ENCODE data around the gene GUCA1A.
"Not testable (repeated sequence)": the region's sequence is repeated elsewhere in the genome, so short reads cannot be mapped to it uniquely, and the experiment has no call there.

Gene GUCA1A

DNA sequence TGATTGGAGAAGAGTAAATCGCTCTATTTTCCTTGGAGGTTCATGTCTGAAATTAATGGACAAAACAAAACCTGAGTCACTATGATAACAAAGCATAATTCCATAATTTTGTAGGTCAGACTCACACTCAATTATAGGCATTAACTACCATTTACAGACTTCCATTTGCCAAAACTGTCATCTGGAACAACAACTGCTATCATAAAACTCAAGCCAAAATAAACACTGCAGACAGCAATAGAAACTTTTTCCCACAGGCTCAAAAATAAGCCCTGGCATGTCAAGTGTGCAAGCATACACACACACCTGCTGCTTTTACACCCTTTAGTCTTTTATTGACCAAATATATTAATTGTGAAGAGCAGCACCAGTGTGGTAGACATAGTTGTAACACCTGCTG is 37.4 kb downstream of the GUCA1A start:
- DNase-seq (ENCODE audit: low spot score), result no peak

DNA sequence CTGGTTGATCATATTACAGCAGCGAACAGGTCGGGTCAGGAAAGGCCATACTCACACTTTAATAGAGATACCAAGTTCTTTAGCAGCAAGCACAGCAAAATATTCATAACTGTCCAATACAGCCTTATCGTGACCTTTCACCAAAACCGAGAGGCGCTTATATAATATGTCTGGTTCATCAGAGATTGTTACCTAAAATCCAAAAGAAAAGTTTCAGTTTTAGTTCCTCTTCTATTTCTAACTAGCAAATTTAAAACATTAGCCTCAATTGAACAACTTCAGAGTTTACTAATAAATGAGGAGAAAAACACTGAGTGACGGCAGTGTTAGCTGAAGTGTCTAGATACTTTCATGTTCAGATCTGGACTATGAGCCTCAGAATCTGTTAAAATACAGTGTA is 38.6 kb downstream of the GUCA1A start:
- DNase-seq (ENCODE audit: low spot score), result no peak

DNA sequence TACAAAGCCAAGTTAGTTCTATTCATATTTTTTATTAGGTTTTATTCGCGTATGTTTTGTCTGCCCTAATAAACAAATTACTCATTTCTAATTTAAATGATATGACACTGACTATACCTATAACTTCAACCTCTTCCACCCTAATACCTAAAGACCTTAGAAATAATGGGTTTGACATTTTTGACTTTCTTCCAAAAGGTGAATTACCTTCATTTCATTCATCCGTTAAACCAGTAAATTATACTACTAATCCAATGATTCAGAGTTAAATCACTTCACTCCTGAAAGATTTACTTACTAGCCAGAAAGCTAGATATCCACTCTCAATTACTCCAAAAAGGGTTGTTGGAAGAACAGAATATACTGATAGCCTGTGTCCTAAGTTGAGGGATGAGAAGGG is 39.3 kb downstream of the GUCA1A start:
- no peak for DNase-seq (ENCODE audit: low spot score)

DNA sequence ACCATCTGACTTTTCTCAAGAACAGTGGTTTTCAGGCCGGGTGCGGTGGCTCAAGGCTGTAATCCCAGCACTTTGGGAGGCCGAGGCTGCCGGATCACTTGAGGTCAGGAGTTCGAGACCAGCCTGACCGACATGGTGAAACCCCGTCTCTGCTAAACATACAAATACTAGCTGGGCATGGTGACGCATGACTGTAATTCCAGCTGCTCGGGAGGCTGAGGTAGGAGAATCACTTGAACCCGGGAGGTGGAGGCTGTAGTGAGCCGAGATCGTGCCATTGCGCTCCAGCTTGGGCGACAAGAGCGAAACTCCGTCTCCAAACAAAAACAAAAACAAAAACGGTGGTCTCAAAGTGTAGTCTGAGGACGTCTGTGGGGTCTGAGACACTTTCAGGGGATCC is 43.3 kb downstream of the GUCA1A start:
- not testable (repeated sequence) for DNase-seq (ENCODE audit: low spot score)

DNA sequence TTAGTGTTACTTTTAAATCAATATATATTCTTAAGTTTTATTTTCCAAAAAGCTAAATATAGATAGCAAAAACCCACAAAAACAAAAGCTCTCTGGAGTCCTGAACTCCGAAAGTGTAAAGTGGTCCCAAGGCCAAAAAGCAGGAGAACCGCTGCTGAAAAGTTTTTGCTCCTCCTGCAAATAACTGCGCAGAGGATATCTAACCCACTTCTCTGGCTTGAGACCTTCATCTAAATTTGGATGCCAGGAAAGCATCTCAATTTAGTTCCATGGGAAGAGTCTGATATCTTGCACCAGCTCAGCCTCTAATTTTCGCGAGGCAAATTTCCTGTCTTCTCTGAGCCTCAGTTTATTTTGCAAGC is 44.0 kb downstream of the GUCA1A start:
- no peak for DNase-seq (ENCODE audit: low spot score)

DNA sequence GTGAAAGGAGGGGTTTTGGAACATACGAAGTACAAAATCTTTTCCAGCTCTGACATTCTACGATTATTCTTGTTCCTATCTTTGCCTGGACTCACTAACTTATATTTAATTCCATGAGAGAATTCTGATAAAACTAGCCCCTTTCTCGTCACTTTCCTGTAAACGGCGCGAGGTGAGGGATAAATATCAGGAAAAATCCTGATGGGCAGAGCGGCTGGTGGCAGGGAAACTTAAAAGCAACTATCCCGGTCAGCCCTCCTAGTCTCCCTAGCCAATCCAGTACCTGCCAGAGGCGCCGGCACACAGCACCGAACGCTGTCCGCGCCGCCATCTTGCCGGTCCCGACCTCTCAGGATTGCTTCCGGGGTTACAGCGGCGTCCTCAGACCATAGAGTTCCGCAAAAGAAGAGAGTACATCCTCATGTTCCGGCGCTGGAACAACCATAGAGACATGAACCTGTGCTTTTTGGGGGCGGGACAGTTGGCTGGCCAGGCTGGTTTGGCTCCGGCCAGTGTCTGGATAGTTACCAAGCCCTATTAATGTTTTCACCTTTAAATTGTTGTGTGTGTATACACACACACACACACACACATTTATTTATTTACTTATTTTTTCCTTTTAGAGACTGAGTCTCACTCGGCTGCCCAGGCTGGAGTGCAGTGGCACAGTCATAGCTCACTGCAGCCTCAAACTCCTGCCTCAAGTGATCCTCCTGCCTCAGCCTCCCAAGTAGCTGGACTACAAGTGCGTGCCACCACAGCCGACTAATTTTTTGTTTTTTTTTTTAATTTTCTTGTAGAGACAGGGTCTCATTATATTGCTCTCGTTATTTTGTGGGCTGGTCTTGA is 44.6 kb downstream of the GUCA1A start, which contains the start of gene MRPS10:
TSS of gene MRPS10 (minus strand) at position 343 of the 849 bp plus-strand sequence. CDS start at position 331, 12 bp downstream.
- peak; percentile 48 for DNase-seq (ENCODE audit: low spot score)

DNA sequence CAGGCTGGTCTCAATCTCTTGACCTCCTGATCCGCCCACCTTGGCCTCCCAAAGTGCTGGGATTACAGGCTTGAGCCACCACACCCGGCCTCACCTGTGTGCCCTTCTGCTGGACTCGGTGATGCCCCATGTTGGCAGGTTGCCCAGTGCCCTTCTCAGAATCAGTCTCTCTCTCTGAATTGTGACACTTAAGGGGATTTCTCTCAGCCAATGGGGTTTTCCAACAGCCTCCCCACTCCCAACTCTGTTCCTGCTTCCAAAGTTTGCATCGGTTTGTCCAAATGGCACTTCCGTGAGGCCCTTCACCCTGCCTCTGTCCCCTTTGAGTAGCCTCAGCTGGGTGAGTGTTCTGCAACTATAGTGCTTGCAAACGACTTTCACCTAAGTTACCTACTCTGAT is 47.6 kb downstream of the GUCA1A start:
- no peak for DNase-seq (ENCODE audit: low spot score)

DNA sequence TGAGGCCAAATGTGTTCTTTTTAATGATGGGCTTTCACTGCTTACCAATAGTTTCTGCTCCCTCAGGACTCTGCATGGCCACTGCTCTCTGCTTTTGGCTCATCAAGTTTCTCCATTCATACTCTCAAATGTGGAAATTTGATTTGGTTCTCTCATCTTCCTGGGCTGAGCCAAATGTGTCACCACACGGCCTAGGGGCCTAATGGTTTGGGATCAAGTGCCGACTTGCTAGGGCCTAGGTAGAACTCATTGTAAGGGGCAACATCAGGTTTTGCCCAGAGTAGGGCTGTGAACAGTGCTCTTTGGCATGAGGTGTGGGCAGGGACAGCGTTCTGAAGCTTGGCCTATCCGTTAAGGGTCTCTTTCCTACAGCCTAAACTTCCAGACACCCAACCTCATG is 48.4 kb downstream of the GUCA1A start:
- DNase-seq (ENCODE audit: low spot score), result no peak

DNA sequence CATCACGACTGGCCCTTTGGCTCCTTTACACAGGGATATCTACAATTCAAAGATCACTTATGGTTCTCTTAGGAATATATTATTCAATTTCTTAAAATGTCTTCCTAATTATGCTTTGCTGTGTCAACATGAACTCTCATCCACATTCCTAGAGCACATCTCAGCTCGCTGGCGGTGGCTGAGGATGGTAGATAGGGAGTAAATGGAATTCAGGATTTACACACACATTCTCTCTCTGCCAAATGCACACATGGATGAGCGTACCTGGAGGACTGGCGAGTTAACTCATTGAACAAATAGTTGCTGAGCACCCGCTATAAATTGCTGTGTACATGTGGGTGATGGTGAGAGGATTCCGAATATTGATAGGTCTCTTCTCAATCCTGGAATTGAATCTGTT is 49.3 kb downstream of the GUCA1A start:
- DNase-seq (ENCODE audit: low spot score), result no peak

DNA sequence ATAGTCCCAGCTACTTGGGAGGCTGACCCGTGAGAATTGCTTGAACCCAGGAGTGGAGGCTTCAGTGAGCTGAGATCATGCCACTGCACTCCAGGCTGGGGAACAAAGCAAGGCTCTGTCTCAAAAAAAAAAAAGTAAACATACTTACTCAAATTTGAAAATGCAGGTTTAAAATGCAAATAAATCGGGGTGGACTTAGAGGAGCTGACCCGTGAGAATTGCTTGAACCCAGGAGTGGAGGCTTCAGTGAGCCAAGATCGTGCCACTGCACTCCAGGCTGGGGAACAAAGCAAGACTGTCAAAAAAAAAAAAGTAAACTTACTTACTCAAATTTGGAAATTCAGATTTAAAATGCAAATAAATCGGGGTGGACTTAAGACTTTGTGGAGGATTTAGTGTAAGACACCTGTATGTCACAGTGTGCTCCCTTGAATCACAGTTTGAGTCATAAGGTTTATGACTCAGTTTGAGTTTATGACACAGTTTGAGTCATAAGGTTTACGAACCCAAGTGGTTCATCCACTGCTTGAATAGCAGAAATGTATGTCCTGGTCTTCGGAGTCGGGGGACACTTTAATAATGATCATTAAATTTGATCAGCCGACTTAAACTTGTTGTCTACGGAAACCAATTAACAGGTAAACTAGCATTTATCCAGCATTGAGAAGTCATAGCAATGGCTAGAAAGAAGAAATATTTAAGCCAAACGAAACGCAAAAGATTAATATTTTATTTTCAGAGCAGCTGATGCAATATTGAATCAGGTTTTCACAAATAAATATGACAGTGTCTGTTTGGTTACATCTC is 51.3 kb downstream of the GUCA1A start:
- DNase-seq (ENCODE audit: low spot score), result no peak

DNA sequence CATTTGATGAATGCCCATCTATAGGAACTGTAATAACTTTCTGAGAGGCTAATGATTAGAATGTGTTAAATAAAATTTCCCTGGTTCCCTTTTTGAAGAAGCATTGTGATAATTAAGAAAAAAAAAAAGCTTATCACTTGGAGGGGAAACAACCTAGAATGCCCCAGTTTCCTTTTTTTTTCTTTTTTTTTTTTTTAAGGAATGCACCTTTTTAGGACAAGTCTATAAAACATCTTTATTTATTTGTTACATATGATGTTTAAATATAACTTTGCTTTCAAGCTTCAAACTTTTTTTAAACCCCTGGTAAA is 51.8 kb downstream of the GUCA1A start:
- DNase-seq (ENCODE audit: low spot score), result no peak

DNA sequence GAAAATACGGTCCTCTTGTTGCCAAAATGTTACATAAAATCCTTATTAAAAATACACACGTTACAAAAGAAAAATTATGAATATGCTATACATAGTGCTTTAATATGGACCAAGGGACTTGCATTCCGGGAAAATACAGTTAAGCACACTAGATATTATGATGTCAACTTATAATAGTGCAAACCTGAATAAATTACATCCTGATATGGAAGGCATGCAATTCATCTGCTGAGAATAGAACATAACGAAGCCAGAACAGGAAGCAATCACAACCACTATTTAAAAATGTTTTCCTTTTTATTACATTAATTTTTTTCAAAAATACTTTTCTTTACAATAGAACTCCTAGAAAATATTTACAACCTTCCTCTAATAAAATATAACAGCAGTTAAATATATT is 52.3 kb downstream of the GUCA1A start:
- no peak for DNase-seq (ENCODE audit: low spot score)

DNA sequence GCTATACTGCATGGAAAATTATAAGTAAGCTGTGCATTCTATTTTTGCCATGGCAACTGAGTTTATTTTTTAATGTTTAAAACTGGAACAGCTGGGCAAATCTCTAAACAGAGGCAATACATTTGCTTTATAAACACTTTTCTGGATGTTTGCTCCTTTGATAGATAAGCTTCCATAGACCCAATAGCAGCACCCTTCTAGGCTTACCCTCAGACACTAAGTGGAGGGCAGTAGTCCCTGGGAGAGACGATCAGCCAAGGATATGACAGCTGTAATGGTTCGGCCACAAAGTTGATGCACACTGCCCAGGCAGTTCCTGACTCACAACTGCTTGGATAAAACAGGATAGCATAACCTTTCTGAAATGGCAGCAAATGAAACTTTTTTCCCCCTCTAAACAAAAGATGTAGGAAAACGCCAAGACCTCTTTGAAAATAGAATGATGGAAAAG is 53.0 kb downstream of the GUCA1A start:
- no peak for DNase-seq (ENCODE audit: low spot score)

DNA sequence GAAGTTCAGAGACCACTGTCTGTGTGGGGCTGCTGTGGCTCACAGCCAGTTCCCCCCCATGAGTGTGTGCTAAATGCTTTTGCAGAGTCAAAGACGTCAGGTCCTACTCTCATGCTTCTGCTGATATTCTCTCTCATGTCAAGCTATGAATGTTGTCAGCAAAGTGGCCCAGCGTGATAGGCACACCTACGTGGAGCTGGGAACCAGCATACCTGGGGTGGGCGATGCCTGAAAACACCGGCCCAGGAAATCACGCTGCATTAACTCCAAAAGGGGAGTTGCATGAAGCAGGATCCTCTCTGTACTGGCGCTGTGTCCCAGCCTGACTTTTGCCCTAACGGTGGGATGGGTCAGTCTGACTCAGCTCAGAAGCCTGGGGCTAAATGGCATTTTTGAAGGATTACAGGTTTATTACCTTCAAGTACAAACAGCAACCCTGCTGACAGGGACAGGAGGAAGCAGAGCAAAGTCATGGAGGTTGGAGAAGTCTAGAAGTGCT is 53.5 kb downstream of the GUCA1A start:
- peak; percentile 61 for DNase-seq (ENCODE audit: low spot score)

DNA sequence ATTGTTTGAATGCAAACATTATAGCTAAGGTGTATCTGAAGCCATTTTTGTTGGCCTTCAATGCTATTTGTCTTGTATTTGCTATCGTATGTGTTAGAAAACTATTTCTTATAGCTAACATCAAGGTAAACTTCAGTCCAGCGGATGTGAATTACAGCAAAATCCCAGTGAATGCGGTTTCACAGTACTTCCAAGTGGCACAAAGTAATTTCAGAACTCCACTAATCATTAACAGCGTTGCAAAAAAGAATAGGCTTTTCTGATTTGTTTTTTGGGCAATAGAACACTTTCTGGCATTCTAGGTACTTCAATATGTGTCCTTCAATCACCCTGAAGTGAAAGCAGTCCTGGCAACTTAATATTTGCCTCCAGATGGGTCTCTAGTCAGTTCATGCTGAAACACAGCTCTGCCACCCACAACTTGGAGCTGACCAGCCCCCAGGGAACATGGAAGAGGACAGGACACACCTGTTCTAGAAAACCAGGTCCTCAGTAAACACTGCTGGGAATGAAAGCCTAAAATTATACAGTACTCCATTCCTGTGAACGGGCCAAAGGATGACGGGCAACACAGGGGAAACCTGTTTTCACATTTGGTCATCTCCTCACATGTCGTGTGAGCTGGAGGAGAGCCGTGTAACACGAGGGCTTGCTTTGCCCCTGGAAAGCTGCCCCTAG is 54.1 kb downstream of the GUCA1A start:
- no peak for DNase-seq (ENCODE audit: low spot score)

DNA sequence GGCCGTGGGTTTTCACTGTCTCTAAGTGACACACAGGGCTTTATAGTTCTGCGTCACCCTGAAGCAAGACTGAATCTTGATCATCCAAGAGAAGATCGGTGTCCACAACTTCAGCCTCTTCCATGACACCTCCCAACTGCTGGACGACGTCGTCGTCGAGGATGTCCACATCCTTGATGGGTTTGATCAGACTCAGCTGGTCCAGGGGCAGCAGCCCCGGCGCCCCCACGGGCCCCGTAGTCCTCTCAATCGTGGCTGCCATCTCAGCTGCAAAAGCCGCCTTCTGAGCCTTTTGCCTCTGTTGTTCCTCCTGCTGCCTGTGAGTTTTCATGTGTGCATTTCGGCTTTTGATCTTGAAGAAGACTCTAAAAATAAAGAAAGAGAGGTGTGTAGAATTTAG is 55.1 kb downstream of the GUCA1A start:
- DNase-seq (ENCODE audit: low spot score), result no peak
